Raji (cell line): ENCODE measurements around the gene ATP5PB.

Experiments
- POLR2A ChIP-seq: IDR thresholded peaks from 2 replicates; pipeline ENCODE4 v1.6.1; 2011; ENCODE audit warnings: low read depth, low read length, control low read depth; ENCODE audit not compliant: insufficient read depth

Gene ATP5PB

DNA sequence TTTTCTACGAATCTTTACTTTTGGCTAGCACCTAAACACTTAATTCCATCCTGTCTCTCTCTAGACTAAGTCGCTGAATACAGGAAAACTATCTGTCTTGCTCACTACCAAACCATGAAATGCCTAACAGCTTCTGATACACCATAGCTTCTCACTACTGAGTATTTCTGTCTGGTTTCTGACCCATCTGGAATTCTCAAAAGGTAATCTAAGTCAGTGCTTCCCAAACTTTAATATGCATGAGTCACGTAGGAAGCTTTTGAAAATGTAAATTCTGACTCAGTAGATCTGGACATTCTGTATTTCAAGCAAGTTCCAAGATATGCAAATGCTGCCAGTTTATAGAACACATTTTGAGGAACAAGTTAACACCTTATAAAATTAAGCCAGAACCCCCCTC lies 12.5 kb upstream of the ATP5PB start:
- no peak for TF ChIP-seq POLR2A

DNA sequence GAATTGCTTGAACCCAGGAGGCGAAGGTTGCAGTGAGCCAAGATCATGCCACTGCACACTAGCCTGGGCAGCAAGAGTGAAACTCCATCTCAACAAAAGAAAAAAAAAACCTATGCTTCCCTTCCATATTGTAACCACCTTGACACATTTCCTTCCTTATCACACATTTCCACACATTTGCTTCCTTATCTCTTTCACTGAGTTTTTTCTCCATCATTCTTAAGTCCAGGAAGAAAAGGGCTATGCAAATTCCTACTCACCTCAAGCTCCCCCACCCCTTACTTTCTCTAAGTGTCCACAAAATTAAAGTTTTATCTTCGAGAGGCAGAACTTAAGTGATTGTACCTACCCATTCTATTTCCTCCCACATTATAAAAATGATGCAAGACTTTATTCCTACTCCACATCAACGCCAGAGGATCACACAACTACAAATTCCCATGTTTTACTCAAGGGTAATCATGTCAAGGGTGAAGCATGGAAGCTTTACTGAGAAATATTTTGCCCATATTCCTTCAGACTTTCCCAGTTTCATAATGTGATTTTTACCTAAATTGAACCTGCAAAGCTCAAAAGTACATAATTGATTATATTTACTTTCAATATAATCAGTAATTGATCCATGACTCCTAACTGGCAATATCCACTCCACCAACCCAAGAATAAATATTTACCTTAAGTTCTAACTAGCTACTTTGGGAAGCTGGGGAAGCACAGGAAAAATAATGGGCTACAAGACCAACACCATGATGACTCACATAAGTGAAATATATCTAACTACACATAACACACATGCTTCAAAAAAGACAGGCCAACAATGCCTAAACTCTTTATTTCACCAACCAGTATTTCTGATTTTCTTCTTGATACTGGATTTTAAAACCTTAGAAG lies 9.6 kb upstream of the ATP5PB start:
- no peak for TF ChIP-seq POLR2A

DNA sequence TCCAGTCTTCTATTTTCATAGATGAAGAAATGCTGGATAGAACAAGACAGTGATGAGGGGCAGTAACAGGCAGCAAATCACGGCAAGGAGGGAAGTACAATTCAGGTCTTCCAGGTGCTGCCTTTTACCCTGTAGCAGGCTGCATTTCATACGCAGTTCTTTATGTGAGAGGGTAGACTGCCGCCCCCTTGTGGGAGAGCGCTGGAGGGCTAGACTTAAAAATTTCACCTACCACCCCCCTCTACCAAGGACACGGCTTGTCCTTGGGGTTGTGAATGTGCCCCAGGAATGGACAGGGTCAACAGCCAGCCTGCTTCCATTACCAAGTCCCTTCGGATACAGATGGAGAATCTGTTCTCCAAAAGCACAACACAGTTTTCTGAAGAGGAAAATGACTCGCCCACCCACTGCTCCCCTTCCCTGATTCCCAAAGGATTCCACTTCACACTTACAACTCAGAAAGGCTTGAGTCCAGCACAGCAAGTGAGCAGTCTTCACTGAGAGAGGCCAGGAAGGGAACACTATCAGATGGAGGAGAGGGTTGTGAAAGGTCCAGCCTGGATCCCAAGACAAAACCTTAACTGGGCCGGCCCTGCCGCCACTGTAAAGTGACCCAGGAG lies 7.6 kb upstream of the ATP5PB start:
- TF ChIP-seq POLR2A = no peak

DNA sequence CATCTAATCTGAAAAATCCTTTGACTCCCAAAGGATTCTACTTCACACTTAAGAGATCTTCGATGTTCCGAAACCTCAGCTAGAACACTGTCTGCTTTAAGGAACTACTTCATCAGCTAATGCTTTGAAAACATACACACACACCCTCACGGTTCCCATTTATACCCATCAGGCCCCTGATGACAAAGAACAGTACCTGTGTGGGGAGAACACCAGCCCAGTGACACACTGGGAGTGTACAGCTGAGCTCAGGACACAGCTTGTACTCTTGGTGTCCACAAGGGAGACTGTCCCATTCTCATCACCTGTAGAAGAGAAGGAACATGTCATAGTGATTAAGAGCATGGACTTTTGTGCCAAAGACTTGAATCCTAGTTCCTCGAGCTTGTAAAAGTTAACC lies 6.8 kb upstream of the ATP5PB start:
- TF ChIP-seq POLR2A = no peak

DNA sequence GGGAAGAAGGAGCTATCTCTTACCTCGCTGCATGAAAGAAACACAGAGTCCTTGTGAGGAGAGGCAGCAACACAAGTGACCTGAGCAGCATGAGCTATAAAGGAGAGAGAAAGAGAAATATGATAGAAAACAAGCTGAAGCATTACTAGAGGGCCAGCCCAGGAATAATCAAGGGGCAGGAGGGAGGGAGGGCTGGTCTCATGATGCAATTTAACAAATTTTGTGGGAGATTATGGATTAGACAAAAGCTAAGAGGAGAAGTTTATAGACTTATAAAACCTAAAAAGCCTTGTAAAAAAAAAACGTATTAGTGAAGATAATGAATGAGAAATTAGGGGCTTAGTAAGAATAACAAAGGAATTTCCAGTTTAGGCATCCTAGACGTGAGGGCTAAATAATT lies 5.2 kb upstream of the ATP5PB start:
- no peak for TF ChIP-seq POLR2A

DNA sequence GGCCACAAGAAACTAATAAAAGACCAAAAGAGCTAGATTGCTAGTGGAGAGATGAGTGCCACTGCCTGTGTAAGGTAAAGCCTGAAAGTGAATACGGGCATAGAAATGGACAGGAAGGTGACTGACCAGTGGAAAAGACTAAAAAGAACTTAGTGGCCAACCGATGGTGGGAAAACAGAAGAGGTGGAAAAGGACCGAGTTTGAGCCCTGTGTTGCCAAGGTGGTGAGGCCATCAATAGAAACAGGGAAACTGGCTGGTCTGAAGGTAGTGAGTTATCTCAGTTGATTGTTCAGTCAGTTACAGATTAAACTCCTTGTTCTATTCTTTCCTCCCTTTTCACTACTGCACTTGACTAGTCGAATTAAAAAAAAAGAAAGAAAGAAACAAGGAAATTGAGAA lies 2.7 kb upstream of the ATP5PB start:
- TF ChIP-seq POLR2A = no peak

DNA sequence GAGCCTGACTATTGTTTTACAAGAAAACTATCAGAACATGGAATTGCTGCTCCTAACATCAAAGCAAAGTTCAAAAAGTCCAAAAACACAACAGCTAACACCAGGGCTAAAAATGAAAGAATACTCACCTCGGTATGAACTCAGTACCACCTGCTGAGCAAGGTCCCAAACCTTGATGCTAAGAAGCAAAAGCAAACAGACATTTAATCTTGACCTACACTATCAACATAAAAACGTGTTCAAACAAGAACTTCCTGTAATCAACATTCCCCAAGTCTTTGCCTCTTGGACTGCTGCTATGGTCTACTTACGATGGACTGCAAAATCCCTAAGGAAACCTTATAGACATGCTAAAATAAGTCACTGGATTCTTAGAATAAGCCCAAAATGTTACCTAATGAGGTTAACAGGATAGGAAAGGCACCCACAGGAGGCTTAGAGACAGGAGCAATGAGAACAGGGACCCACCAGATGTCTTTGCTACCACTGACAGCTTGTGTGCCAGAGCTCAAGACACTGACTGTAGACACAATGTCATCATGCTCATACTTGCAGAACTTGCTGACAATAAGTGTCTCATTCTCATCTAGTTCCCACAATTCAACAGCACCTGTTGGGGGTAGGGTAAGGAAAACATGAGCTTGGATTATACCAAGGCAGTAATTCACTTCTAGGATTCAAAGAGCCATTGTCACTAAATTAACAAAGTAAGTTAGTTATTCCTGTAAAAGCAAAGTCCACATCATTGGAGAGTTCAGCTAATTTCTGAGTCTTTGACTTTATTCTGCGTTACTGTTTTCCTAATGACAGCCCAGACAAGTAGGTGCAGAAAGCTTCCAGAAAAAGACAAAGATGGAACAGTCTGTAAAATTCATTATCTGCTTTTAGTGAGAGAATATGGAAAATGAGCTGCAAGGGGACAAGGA lies 2.0 kb upstream of the ATP5PB start:
- TF ChIP-seq POLR2A = no peak

DNA sequence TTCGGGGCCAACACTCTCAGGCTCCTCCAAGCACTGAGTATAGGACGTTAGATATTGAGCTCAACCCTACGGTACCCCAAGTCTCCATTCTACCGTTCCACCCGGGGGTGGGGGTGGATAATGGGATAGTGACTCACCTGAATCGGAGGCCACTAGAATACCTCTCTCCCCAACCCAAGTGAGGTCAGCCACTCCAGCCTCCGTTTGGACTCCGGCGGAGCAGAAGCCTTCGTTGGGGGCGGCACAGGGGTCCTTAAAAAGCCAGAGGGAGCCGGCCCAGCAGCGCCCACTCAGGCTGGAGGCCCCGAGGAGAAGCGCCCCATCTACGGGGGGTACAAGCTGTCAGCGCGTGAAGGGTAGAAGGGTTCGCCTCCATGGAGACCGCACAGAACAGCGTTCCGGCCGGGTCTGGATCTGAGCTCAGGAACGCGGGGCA lies 764 bp upstream of the ATP5PB start:
- TF ChIP-seq POLR2A = no peak

DNA sequence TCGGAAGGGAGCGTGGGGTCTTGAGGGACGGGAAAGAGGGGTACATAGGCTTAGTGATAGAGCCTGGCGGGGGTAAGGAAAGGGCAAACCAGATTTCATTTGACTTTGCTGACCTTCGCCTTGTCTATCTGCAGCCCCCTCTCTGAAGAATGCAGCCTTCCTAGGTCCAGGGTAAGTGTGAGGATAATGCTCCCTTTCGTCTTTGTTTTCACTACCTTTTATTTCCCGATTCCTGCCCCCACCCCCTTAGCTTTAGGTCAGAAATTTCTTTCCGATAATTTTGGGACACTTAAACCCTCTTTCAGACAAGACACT lies 396 bp downstream of the ATP5PB start:
- no peak for TF ChIP-seq POLR2A

DNA sequence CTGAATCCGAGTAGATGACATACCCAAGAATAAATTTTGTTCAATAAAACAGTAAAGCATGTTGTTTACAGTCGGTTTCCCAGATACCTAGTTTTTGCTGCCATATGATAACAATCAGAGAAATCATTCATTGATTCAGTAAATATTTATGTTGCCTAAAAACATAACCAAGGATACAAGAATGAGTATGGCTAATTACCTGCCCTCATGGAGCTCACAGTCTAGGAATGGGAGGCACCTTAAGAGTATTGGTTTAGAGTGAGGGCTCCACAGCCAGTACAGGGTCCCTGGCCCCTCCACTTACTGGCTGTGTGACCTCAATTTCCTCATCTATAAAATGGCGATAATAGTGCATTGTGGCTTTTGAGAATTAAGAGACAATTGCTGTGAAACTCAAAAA lies 921 bp downstream of the ATP5PB start:
- TF ChIP-seq POLR2A = no peak

DNA sequence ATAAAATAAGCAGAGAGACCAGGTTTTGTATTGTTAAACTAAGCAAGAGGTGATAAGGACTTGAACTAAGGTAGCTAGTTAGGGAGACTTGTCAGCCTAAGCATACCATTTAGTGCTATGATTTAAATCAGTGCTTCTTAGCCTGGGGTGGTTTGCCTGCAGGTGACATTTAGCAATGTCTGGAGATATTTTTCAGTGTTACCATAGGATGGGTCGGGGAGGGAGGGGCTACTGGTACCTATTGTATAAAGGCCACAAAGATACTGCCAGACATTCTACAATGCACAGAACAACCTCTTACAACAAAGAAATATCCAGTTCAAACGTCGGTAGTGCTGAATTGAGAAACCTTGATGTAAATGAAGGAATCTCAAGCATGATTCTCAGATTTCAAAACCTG lies 3.3 kb downstream of the ATP5PB start:
- TF ChIP-seq POLR2A = no peak

DNA sequence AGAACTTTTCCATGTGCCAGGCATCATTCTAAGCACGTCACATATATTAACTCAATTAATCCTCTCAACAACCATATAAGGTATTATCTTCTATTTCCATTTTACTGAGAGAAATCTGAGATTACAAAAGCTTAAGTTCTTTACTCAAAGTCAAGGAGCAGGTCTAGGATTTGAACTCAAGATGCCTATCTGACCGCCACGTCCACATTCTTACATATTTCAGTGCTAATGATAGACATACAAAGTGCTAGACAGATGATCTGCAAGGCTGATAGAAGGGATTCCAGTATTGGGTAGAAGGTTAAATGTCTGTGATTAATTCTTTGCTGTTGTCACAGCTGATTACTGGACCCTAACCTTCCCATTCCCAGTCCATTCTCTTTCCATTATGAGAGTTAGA lies 4.4 kb downstream of the ATP5PB start:
- TF ChIP-seq POLR2A = no peak

DNA sequence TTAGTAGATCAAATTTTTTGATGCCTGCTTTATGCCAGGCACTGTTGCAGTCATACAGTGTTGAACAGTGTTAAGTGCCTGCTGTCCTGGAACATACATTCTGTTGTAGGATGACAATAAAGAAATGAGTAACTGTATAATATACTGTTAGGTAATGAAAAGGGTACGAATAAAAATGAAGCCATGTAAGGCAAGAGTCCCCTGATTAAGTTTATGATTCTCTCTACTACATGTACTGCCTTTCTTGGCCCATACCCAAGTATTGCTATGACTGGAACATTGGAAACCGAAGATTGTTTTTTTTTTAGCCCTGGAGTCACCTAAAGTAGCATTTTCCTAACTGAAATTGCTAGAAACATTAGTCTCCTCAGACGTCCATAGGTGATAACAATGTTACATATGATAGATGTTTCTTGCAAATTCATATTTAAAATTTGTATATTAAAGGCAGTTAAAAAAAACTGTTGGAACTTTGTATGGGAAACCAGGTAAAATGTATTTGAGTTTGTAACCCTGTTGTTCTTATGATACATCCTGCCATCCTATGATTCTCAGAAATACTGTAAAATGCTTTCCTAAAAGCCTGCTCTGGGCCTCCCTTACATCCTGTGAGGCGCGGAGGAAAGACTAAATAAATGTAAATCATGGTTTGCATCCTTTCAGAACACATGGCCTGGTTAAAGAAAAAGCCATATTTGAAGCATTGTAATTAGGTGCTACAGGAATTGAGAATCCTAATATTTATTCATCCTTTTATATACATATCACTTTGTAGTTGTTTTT lies 5.8 kb downstream of the ATP5PB start:
- no peak for TF ChIP-seq POLR2A

DNA sequence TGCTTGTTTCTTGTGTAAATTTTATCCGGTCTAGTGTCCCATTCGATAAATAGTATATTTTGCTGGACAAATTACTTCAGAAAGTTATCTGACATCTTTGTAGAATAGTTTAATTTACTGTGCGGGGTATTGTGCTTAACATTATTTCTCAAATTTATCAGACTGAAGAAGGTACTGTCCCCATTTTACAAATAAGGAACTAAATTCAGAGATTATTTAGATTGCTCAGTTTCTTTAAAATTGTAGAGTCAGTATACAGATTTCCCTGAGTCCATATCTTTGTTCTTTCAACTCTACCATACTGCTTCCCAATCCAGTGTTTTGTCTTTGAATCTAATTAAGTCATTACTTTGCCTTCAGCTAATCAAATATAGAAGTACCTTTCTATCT lies 6.4 kb downstream of the ATP5PB start:
- TF ChIP-seq POLR2A = no peak

DNA sequence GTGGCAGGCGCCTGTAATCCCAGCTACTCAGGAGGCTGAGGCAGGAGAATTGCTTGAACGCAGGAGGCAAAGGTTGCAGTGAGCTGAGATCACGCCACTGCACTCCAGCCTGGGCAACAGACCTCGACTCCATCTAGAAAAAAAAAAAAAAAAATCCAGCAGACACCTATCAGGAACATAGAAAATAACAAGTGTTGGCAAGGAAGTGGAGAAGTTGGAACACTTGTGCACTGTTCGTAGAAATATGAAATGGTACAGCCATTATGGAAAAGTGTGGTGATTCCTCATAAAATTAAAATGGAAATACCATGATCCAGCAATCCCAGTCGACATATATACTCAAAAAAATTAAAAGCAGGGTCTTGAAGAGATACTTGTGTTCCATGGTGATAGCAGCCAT lies 12.5 kb downstream of the ATP5PB start:
- no peak for TF ChIP-seq POLR2A
